NB4 (cell line): ENCODE measurements around the gene MACROD2.

ENCODE experiments used
- POLR2A ChIP-seq: IDR thresholded peaks from 2 replicates; pipeline ENCODE4 v1.6.1; 2011; ENCODE audit warnings: mild to moderate bottlenecking; ENCODE audit not compliant: insufficient read length; ENCODE audit errors: extremely low read depth
- TF ChIP-seq, protein P1 (sequence below): IDR thresholded peaks from one replicate; pipeline ENCODE4 v1.5.1; 2012; ENCODE audit warnings: low read depth, low read length
- TF ChIP-seq, protein P2 (sequence below): IDR thresholded peaks from 2 replicates; pipeline ENCODE4 v1.6.1; 2011; ENCODE audit warnings: low read depth, low read length

DNA sequence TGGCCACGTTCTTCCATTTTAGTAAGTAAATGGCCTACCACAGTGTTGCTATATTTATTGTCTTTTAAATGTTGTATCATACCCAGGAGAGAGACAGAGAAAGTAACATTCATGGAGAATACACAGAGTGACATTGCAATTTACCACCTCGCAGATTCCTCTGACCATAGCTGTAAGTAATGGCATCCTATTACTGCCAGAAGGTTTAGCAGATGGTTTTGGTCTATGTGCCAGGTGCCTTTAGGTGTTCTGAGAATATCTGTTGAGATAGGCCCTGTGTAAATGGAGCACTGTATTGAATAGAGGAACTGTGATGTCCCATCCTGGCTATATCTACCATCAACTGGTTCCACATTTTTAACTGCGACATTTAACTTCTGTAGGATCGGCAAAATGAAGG, 2018.3 kb downstream of the MACROD2 start:
- TF ChIP-seq, protein P1, sequence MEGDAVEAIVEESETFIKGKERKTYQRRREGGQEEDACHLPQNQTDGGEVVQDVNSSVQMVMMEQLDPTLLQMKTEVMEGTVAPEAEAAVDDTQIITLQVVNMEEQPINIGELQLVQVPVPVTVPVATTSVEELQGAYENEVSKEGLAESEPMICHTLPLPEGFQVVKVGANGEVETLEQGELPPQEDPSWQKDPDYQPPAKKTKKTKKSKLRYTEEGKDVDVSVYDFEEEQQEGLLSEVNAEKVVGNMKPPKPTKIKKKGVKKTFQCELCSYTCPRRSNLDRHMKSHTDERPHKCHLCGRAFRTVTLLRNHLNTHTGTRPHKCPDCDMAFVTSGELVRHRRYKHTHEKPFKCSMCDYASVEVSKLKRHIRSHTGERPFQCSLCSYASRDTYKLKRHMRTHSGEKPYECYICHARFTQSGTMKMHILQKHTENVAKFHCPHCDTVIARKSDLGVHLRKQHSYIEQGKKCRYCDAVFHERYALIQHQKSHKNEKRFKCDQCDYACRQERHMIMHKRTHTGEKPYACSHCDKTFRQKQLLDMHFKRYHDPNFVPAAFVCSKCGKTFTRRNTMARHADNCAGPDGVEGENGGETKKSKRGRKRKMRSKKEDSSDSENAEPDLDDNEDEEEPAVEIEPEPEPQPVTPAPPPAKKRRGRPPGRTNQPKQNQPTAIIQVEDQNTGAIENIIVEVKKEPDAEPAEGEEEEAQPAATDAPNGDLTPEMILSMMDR, result no peak
- no peak for TF ChIP-seq POLR2A
- TF ChIP-seq, protein P2, sequence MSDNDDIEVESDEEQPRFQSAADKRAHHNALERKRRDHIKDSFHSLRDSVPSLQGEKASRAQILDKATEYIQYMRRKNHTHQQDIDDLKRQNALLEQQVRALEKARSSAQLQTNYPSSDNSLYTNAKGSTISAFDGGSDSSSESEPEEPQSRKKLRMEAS, result no peak
